ENCODE data around the gene LRP5. TPM values are rescaled to one million over a fixed set of nuclear protein-coding genes. Genes with fewer than 3 reads are reported as not detected.

LRP5 gene
- total and polyA plus RNA-seq, 9 of the 15 experiments (the other 6 are each of a cell fraction or from before 2014, with no cell fraction given): 0.48 to 44.2 (median 13.5) TPM

- TF ChIP-seq MED1 (CRISPR knock-in tag; IDR thresholded peaks at IDR 0.05; ENCODE audit: borderline replicate concordance) (no peak), HMBOX1 (IDR thresholded peaks at IDR 0.05) (peak; percentile 75), ZNF609 (CRISPR knock-in tag; IDR thresholded peaks at IDR 0.05; ENCODE audit: borderline replicate concordance) (no peak), BCL6 (CRISPR knock-in tag; IDR thresholded peaks at IDR 0.05) (no peak), GABPA (tag; conservative IDR thresholded peaks at IDR 0.05; ENCODE audit: low read depth) (peak; percentile 71), SNAPC5 (CRISPR knock-in tag; IDR thresholded peaks at IDR 0.05) (no peak), KLF6 (CRISPR knock-in tag; IDR thresholded peaks at IDR 0.05; ENCODE audit: borderline replicate concordance) (no peak), ZMIZ1 (IDR thresholded peaks at IDR 0.05; ENCODE audit: low read depth in 2 of 2, low read length in 2 of 2) (no peak), CTCFL (IDR thresholded peaks at IDR 0.05; ENCODE audit: borderline replicate concordance, insufficient read depth, low read depth, low read length, poor library complexity, severe bottlenecking) (no peak), SIX5 (IDR thresholded peaks at IDR 0.05; ENCODE audit: borderline replicate concordance in 1 of 2, insufficient read depth in 1 of 2, low read depth in 1 of 2, low read length in 2 of 2) (no peak), ZNF133 (CRISPR knock-in tag; IDR thresholded peaks at IDR 0.05) (no peak), GATA2 (CRISPR knock-in tag; IDR thresholded peaks at IDR 0.05) (peak; percentile 78)
These were observed 30.1 kb upstream of the LRP5 start (continued) for GRCh38 chr11:68282141-68282860.

Data from K562 (cell line).